ENCODE results near the gene ORMDL2. TPM values are rescaled to one million over a fixed set of nuclear protein-coding genes. Genes with fewer than 3 reads are reported as not detected.

Gene ORMDL2
- total and polyA plus RNA-seq, 8 donors = 0.89 to 53.9 (median 12.7) TPM; not detected in 1

DNA sequence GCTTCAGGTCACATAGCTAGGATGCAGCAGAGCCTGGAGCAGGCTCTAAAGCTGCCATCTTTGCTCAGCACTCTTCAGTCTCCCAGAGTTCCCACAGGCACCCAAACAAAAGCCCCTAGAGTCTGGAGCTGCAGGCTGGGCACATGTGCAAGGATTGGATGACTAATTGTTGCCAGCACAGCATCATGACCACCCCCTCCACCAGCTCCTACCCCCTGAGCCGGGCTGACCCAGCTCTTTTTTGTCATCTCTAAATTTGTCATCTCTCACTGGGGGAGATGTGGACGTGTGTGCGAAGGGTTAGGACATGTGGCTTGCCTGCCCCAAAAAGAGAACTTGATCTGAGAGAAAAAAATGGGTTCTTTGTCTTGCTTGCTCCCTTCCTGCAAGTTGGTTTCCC is 29.2 kb downstream of the ORMDL2 start:
- no peaks in the 10 kb centered on the region for H3K36me3 ChIP-seq
- peaks cover 0 to 18% (median 0%) of the 10 kb centered on the region in 3 donors for H3K27me3 ChIP-seq
- DNase-seq = no peak
- H3K27ac ChIP-seq = peak overlapping the region; percentile 41 to 95 (median 87)
- H3K4me1 ChIP-seq = peaks cover 0 to 12% (median 7%) of the 10 kb centered on the region in 4 donors
- WGBS, 5 donors = 26 to 67% (median 65%) methylated on average over 3 of the region's 3 CpGs
- intact Hi-C loops (cut with DNase I; ENCODE audit: low total_unique reads) = no loop called here
- H3K4me3 ChIP-seq = no peak overlapping the region
- no peaks in the 10 kb centered on the region for H3K9me3 ChIP-seq
- TF ChIP-seq POLR2AphosphoS5 (IDR thresholded peaks at IDR 0.05) = peak in 1 of 3 donors; percentile 15
- no peak for TF ChIP-seq POLR2A (IDR thresholded peaks at IDR 0.05)

DNA sequence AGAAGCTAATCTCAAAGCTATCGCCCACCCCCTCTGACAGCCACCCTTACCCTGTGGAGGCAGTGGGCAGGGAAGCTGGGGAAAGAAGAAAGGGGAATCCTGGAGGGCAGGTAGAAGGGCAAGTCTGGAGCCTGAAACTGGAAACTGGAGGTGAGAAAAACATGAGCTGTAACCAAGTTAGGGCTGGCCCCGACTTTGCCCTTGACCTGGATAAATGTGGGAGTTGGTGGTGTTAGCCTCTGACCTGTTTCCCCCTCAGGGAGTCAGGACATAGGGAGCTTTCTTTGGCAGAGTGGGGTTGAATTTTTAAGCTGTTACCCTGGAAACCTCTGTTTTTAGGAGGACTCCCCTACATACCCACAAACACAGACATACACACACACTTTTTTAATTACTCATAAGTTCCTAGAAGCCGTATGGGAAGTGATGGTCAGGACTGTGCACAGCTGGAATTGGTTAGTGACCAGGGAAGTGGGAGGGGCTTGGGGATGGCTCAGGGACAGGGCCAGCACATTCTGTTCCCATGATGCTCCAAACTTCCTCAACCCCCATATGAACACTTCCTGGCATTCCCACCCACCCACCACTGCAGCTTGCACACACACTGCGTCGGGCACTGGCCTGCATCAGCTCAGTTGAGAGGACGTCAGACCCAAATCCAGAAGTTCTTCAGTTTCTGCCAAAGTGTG is 29.9 kb downstream of the ORMDL2 start:
- Histone ChIP-seq H3K27ac (peak overlapping the region; percentile 62 to 95 (median 87)), H3K9me3 (no peaks in the 10 kb centered on the region), H3K36me3 (no peaks in the 10 kb centered on the region), H3K27me3 (peaks cover 0 to 19% (median 0%) of the 10 kb centered on the region in 3 donors), H3K4me1 (peaks cover 0 to 12% (median 6%) of the 10 kb centered on the region in 4 donors), H3K4me3 (no peak overlapping the region)
- DNase-seq = peak; percentile 66 to 94
- intact Hi-C loops (cut with DNase I; ENCODE audit: low total_unique reads) = no loop called here
- peak; percentile 74 to 93 (median 87) for TF ChIP-seq POLR2AphosphoS5 (IDR thresholded peaks at IDR 0.05)
- peak; percentile 95 for TF ChIP-seq EP300 (IDR thresholded peaks at IDR 0.05)
- TF ChIP-seq POLR2A (IDR thresholded peaks at IDR 0.05) = no peak
- TF ChIP-seq, protein P1, sequence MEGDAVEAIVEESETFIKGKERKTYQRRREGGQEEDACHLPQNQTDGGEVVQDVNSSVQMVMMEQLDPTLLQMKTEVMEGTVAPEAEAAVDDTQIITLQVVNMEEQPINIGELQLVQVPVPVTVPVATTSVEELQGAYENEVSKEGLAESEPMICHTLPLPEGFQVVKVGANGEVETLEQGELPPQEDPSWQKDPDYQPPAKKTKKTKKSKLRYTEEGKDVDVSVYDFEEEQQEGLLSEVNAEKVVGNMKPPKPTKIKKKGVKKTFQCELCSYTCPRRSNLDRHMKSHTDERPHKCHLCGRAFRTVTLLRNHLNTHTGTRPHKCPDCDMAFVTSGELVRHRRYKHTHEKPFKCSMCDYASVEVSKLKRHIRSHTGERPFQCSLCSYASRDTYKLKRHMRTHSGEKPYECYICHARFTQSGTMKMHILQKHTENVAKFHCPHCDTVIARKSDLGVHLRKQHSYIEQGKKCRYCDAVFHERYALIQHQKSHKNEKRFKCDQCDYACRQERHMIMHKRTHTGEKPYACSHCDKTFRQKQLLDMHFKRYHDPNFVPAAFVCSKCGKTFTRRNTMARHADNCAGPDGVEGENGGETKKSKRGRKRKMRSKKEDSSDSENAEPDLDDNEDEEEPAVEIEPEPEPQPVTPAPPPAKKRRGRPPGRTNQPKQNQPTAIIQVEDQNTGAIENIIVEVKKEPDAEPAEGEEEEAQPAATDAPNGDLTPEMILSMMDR (IDR thresholded peaks at IDR 0.05) = no peak
- 41 to 49% (median 44%) methylated on average over 6 of the region's 6 CpGs for WGBS, 5 donors

DNA sequence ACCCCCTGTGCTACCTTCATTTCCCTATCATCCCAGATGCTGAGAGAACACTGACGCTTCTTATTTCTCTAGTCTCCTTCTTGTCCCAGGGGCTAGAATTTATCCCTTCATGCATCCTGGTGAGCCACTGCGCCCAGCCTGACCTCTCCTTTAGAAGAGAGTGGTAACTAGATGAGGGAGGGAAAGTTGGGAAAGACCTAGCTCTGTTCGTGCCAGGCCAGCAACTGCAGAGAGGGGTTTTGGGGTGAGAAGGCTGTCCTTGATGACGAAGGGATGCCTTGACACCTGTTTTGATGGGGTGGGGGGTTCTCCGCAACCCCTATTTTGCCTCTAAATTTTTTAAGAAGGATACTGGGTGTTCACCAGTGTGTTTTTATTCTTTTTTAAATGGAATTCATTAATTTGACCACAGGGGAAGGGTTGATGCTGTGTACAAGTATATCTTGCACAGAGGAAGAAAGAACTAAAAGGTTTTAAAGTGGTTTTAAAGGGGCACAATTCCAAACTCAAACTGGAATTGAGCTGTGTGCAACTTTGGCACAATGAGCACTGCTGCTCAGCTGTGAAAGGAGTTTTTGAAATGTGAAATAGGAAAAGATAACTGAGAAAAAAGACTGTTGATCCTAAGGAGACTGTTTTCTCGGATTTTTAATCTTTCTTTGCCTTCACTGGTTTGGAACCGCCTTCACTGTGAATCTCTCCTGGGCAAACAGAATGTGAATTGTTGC is 31.9 kb downstream of the ORMDL2 start:
- WGBS, 5 donors = 73 to 81% (median 75%) methylated on average over 7 of the region's 7 CpGs
- Histone ChIP-seq H3K27me3 (peaks cover 0 to 19% (median 0%) of the 10 kb centered on the region in 3 donors), H3K36me3 (no peaks in the 10 kb centered on the region), H3K4me3 (no peak overlapping the region), H3K27ac (peak overlapping the region in 3 of 5 donors; percentile 22 to 95 (median 87)), H3K9me3 (no peaks in the 10 kb centered on the region), H3K4me1 (peaks cover 0 to 12% (median 2%) of the 10 kb centered on the region in 4 donors)
- TF ChIP-seq POLR2AphosphoS5 (IDR thresholded peaks at IDR 0.05) (no peak), POLR2A (IDR thresholded peaks at IDR 0.05) (no peak), EP300 (IDR thresholded peaks at IDR 0.05) (no peak)
- TF ChIP-seq, protein P1 (IDR thresholded peaks at IDR 0.05) = no peak
- intact Hi-C loops (cut with DNase I; ENCODE audit: low total_unique reads) = no loop called here
- no peak for DNase-seq

DNA sequence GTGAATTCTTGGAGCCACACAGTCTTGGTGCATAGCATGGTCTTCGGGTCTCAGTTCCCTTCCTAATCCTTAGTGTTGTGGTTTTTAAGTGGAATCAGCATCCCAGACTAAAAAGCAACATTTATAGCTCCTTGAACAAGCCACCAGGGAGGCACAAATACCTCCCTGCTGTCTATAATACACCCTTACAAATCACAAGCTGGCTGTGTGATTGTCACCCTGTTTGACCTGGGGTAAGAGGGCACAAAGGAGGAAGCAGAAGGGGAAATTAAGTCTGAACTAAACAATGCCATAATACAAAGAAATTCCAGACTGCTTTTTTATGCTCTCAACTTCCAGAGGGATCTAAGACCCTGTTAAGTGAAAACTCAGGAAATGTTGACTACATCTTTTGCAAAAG is 32.6 kb downstream of the ORMDL2 start:
- H3K9me3 ChIP-seq = no peaks in the 10 kb centered on the region
- TF ChIP-seq EP300 (IDR thresholded peaks at IDR 0.05) = no peak
- TF ChIP-seq POLR2AphosphoS5 (IDR thresholded peaks at IDR 0.05) = no peak
- no peak for TF ChIP-seq POLR2A (IDR thresholded peaks at IDR 0.05)
- TF ChIP-seq, protein P1 (IDR thresholded peaks at IDR 0.05) = no peak
- intact Hi-C loops (cut with DNase I; ENCODE audit: low total_unique reads) = no loop called here
- peaks cover 0 to 19% (median 0%) of the 10 kb centered on the region in 3 donors for H3K27me3 ChIP-seq
- H3K27ac ChIP-seq = peak overlapping the region in 1 of 5 donors; percentile 5
- H3K4me1 ChIP-seq = peaks cover 0 to 12% (median 2%) of the 10 kb centered on the region in 4 donors
- 22 to 56% (median 38%) methylated on average over 1 of the region's 1 CpG for WGBS, 5 donors
- no peak for DNase-seq
- no peaks in the 10 kb centered on the region for H3K36me3 ChIP-seq
- H3K4me3 ChIP-seq = no peak overlapping the region
